ENCODE data around the gene KLF18.

The KLF18 gene

DNA sequence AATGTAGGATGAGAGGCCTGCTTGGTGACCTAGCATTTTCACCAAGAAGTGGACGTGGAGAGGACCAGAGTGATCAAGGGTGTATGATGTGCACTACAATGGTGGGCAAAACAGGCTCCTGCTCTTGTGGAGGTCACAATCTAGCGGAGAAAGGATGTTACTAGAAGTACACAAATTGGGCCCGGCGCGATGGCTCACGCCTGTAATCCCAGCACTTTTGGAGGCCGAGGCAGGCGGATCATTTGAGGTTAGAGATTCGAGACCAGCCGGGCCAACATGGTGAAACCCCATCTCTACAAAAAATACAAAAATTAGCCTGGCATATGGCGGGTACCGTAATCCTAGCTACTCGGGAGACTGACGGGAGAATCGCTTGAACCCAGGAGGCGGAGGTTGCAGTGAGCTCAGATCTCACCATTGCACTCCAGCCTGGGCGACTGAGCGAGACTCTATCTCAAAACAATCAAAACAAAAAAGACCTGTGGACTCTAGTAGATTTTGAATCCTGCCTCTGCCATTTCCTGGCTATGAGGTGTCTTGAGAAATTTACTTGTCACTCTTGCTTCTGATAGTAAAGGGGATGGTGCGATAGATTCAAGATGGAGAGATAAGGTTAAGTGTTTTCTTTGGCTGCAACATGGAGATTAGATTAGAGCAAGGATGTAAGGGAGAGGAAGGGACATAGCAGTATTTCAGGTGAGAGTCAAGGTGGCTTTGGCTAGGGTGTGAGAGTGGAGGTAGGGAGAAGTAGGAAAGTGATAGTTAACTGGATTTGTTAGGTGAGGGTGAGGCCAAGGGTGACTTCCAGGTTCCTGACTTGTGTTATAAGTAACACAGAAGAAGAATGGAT, 7.1 kb downstream of the KLF18 start:
- no peaks in the 10 kb centered on the region for H3K36me3 ChIP-seq (replicated peaks; ENCODE audit: low read depth, low read length)
- no peak overlapping the region for H3K4me2 ChIP-seq (ENCODE audit: low read length)
- H3K79me2 ChIP-seq (ENCODE audit: low read length): no peaks in the 10 kb centered on the region
- H3K9ac ChIP-seq (ENCODE audit: low read length): no peak overlapping the region
- H4K20me1 ChIP-seq (ENCODE audit: insufficient read depth, low read length): no peaks in the 10 kb centered on the region
- no peaks in the 10 kb centered on the region for H3K27me3 ChIP-seq (ENCODE audit: low read depth, low read length)
- TF ChIP-seq EZH2phosphoT487 (IDR thresholded peaks at IDR 0.05; ENCODE audit: low read depth): no peak
- TF ChIP-seq, protein P1, sequence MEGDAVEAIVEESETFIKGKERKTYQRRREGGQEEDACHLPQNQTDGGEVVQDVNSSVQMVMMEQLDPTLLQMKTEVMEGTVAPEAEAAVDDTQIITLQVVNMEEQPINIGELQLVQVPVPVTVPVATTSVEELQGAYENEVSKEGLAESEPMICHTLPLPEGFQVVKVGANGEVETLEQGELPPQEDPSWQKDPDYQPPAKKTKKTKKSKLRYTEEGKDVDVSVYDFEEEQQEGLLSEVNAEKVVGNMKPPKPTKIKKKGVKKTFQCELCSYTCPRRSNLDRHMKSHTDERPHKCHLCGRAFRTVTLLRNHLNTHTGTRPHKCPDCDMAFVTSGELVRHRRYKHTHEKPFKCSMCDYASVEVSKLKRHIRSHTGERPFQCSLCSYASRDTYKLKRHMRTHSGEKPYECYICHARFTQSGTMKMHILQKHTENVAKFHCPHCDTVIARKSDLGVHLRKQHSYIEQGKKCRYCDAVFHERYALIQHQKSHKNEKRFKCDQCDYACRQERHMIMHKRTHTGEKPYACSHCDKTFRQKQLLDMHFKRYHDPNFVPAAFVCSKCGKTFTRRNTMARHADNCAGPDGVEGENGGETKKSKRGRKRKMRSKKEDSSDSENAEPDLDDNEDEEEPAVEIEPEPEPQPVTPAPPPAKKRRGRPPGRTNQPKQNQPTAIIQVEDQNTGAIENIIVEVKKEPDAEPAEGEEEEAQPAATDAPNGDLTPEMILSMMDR (IDR thresholded peaks at IDR 0.05; ENCODE audit: low read depth, low read length): no peak
- no peaks in the 10 kb centered on the region for H3K9me3 ChIP-seq (ENCODE audit: insufficient read depth, low read length)
- H3K4me3 ChIP-seq (ENCODE audit: low read length): no peak overlapping the region
- no peak overlapping the region for H2AFZ ChIP-seq (ENCODE audit: low read depth, low read length)
- no peak overlapping the region for H3K27ac ChIP-seq (ENCODE audit: low read length)
- H3K4me1 ChIP-seq (ENCODE audit: low read length): no peaks in the 10 kb centered on the region

GRCh38 chr1:44131411-44131810, 10.0 kb downstream of the KLF18 start:
- Histone ChIP-seq H3K4me2 (ENCODE audit: low read length) (no peak overlapping the region), H3K27ac (ENCODE audit: low read length) (no peak overlapping the region), H3K27me3 (ENCODE audit: low read depth, low read length) (no peaks in the 10 kb centered on the region), H3K9ac (ENCODE audit: low read length) (no peak overlapping the region), H3K4me1 (ENCODE audit: low read length) (no peaks in the 10 kb centered on the region), H3K79me2 (ENCODE audit: low read length) (no peaks in the 10 kb centered on the region), H4K20me1 (ENCODE audit: insufficient read depth, low read length) (no peaks in the 10 kb centered on the region), H2AFZ (ENCODE audit: low read depth, low read length) (no peak overlapping the region), H3K9me3 (ENCODE audit: insufficient read depth, low read length) (no peaks in the 10 kb centered on the region), H3K36me3 (replicated peaks; ENCODE audit: low read depth, low read length) (no peaks in the 10 kb centered on the region), H3K4me3 (ENCODE audit: low read length) (no peak overlapping the region)
- TF ChIP-seq, protein P1 (IDR thresholded peaks at IDR 0.05; ENCODE audit: low read depth, low read length): no peak
- no peak for TF ChIP-seq EZH2phosphoT487 (IDR thresholded peaks at IDR 0.05; ENCODE audit: low read depth)

GRCh38 chr1:44129616-44130500, 11.6 kb downstream of the KLF18 start:
- Histone ChIP-seq H3K4me3 (ENCODE audit: low read length) (no peak overlapping the region), H3K4me1 (ENCODE audit: low read length) (no peaks in the 10 kb centered on the region)
- TF ChIP-seq, protein P1 (IDR thresholded peaks at IDR 0.05; ENCODE audit: low read depth, low read length): no peak

DNA sequence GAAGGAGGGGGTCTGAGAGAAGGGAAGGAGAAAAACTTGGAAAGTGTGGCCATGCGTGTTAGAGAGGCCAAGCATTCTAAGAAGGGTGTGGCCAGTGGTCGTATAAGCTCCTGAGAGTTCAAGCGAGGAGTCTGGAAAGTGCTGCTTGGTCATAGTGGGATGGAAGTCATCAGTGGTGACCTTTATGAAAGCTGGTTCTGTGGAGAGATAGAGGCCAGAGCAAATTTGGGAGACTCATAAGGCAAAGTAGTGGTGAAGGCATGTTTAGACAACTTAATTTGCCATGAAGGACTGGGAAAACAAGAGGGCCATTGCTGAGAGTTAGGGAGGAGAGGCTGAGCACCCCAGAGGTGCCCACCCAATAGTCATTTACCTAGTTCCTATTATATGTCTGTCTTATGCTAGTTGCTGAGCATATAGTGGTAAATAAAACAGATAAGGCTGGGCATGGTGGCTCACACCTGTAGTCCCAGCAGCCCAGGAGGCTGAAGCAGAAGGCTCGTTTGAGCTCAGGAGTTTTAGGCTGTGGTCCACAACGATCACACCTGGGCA, 21.0 kb downstream of the KLF18 start:
- no peaks in the 10 kb centered on the region for H3K4me1 ChIP-seq (ENCODE audit: low read length)
- H3K36me3 ChIP-seq (replicated peaks; ENCODE audit: low read depth, low read length): no peaks in the 10 kb centered on the region
- H2AFZ ChIP-seq (ENCODE audit: low read depth, low read length): no peak overlapping the region
- H3K4me3 ChIP-seq (ENCODE audit: low read length): no peak overlapping the region
- H3K4me2 ChIP-seq (ENCODE audit: low read length): no peak overlapping the region
- no peaks in the 10 kb centered on the region for H4K20me1 ChIP-seq (ENCODE audit: insufficient read depth, low read length)
- H3K27me3 ChIP-seq (ENCODE audit: low read depth, low read length): no peaks in the 10 kb centered on the region
- H3K9ac ChIP-seq (ENCODE audit: low read length): no peak overlapping the region
- no peak overlapping the region for H3K27ac ChIP-seq (ENCODE audit: low read length)
- H3K79me2 ChIP-seq (ENCODE audit: low read length): no peaks in the 10 kb centered on the region
- no peaks in the 10 kb centered on the region for H3K9me3 ChIP-seq (ENCODE audit: insufficient read depth, low read length)
- TF ChIP-seq EZH2phosphoT487 (IDR thresholded peaks at IDR 0.05; ENCODE audit: low read depth): no peak
- TF ChIP-seq, protein P1 (IDR thresholded peaks at IDR 0.05; ENCODE audit: low read depth, low read length): no peak

More at GRCh38 chr1:44129616-44130500, 11.6 kb downstream of the KLF18 start:
- Histone ChIP-seq H3K27me3 (ENCODE audit: low read depth, low read length) (no peaks in the 10 kb centered on the region), H4K20me1 (ENCODE audit: insufficient read depth, low read length) (no peaks in the 10 kb centered on the region), H3K4me2 (ENCODE audit: low read length) (no peak overlapping the region), H3K9ac (ENCODE audit: low read length) (no peak overlapping the region), H3K27ac (ENCODE audit: low read length) (no peak overlapping the region), H2AFZ (ENCODE audit: low read depth, low read length) (no peak overlapping the region), H3K36me3 (replicated peaks; ENCODE audit: low read depth, low read length) (no peaks in the 10 kb centered on the region), H3K9me3 (ENCODE audit: insufficient read depth, low read length) (no peaks in the 10 kb centered on the region), H3K79me2 (ENCODE audit: low read length) (no peaks in the 10 kb centered on the region)
